GM20431 (cell line): Measurements from ENCODE around the gene ATP5MG.
"Not testable (repeated sequence)": the region's sequence is repeated elsewhere in the genome, so short reads cannot be mapped to it uniquely, and the experiment has no call there.

ENCODE experiments used
- in situ Hi-C: fragments of 300-500 bp; cut with MseI, MboI; formaldehyde crosslinking; loops from one replicate; pipeline ENCODE4 v1.15.0; 2020; ENCODE audit warnings: low sequenced_read_pairs; ENCODE audit not compliant: unreplicated experiment

ATP5MG gene

GRCh38 chr11:118401880-118402590, 629 bp downstream of the ATP5MG start:
- in situ Hi-C loops: no loop called here

GRCh38 chr11:118402594-118402993, 1.2 kb downstream of the ATP5MG start:
- in situ Hi-C loops: not testable (repeated sequence)

- in situ Hi-C loops: no loop called here
Measured at GRCh38 chr11:118406599-118407166, 5.3 kb downstream of the ATP5MG start.

DNA sequence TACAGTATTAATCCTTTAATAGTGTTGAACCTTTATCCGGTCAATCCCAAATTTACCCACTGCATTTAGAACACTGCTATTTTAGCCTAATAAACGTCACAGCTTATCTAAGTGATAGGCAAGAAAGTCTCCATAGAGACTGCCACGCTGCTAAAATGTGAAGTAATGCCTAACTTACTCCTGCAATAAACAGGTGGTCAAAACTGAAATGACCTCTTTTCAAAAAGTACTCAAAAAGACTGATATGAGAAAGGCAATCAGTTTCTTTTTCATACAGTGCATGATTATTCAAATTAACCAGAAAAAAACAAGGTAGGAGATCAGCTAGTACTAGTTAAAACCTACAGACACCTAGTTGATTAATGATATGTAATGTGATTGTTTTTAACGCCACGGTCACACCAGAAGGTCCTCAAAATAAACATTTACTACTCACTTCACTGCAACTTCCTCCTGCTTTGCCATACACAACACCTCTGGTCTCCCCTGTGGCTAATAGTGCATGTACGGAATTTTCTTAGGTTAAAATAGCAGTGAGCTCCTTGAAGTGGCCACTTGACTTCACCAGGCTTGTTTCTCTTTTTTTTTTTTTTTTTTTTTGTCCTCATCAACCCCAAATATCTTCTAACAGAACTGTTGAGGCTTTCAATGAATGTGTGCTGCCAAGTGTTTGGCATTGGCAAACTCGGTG, 8.8 kb downstream of the ATP5MG start:
- in situ Hi-C loops: no loop called here

DNA sequence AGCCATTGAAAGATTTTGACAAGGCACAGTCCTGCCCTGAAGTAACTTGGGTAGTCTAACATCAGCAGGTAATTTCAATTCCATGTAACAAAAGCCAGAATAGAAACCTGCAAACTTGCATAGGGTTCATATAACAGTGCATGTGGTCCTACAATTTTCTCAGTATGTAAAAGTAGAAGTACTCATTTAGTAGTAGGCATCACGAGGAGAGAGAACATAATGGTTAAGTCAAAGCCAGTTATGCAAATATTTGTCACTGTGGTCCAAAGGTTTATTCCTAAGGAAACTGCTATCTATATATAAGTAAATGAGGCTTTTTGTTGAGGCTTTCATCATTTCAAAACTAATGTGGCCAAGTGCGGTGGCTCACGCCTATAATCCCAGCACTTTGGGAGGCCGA, 10.1 kb downstream of the ATP5MG start:
- in situ Hi-C loops: no loop called here

DNA sequence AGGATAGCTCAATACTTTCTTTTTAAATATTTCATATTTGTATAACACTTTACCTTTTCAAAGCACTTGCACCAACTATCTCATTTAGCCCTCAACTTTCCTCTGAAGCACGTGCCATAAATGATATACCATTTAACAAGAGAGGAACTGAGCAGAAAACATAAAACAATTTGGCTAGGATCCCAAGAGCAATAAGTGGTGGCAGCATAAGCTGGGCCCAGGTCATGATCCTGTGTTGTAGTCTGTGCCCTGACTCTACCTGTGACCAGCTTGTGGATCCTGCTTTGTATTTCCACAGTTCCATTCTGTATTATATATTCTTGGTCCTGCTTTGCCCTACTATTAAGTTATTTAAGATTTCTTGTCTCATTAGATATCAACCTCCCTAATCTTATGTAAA, 11.5 kb downstream of the ATP5MG start:
- in situ Hi-C loops: no loop called here

- in situ Hi-C loops: no loop called here
Measured at GRCh38 chr11:118415062-118415738, 13.8 kb downstream of the ATP5MG start.

GRCh38 chr11:118415739-118416068, 14.3 kb downstream of the ATP5MG start:
- in situ Hi-C loops: no loop called here

GRCh38 chr11:118416900-118417299, 15.5 kb downstream of the ATP5MG start:
- in situ Hi-C loops: not testable (repeated sequence)

DNA sequence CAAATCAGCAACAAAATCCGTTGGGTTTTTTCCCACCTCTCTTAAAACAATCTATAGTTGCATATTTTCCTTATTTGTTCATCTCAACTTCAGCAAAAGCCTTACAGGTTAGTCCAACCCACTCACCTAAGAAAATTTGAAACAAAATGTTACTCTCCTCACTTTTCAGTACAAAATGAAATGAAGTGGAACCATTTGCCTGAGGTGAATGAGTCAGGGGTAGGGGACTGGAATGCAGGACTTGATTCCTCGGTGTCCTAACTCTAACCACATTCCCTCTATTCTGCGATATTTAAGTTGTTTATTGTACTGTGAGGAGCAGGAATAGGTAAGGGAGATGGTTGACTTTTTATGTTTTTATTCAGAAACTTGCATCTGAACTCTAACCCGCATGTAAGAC, 16.4 kb downstream of the ATP5MG start:
- in situ Hi-C loops: no loop called here

DNA sequence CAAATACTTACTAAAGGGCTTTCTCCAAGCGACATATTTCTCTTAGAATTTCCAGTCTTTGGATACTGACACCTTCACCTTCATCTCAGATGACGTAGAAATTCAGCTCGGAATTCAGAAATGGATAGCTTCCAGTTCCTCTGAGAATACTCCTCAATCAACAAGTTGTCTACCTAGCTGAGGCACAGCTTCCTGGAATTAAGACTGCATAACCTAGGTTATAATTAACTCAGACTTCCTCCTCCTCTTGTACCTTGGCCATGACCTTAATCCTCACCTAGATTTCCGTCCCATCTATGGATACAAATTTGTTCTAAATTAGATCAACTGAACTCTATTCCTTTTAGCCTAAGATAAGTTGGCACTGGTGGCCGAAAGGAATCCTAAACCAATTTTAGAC, 17.4 kb downstream of the ATP5MG start:
- in situ Hi-C loops: no loop called here

- in situ Hi-C loops: no loop called here
Measured at GRCh38 chr11:118427707-118428106, 26.3 kb downstream of the ATP5MG start.

GRCh38 chr11:118430956-118431355, 29.6 kb downstream of the ATP5MG start:
- in situ Hi-C loops: no loop called here

- in situ Hi-C loops: no loop called here
Measured at GRCh38 chr11:118434123-118434552, 32.7 kb downstream of the ATP5MG start.

DNA sequence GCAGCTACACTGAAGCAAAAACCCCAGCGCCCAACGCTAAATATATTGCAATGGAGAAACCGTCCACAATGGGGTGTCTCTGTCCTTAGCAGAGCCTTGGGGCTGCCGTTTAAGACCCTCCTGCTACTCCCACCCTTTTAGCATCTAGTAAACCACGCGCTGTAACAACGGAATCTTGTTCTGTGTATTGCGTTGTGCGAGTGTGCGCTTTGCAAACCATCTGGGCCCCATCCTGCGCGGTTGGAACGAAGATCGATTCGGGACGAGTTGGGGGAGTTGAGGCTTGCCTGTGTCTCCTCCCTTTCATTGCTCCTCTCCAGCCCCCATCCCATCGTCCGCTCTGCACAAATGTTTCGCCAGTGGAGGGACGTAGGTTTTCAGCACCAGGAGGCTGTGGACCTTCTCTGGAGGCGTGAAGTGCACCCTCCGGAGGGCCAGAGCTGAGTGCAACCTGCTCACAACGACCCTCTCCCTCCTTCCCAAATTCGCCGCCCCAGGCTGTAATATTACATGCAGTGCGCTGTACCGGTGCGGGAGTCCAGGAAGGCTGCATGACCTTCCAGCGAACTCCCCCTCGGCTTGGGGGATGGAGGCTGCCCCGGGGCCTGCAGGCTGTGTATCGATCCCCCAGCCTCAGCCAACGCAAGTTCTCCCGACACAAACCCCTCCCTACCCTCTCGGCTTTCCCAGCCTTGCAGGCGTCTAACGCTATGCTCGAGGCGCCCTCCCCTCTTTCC, 33.3 kb downstream of the ATP5MG start:
- in situ Hi-C loops: no loop called here

DNA sequence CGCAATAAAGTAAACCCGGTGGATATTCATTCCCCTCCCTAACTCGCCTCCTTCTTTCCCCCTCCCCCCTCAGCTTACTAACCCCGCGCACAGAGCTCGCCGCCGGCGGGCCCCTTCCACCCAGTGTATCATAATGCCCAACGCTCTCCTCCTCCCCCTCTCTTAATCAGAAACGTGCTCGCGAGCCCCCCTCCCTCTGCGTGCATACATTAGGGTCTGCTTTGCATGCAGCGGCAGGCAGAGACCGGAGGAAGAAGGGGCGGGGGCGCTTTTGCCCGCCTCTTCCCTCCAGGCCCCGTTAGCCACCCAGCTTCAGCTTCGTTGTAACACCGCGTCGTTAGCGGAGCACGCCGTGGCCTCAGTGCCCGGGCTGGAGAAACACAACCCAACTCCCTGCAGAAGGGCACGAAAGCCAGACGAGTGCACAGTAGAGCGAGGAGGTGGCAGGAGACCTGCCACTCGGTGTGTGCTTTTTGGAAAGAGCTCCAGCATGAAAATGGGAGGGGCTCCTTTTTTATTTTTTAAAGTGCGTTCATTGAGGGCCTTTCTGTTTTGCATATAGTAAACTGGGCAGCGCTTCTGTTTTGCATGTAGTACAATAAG, 34.0 kb downstream of the ATP5MG start:
- in situ Hi-C loops: no loop called here

- in situ Hi-C loops: no loop called here
Measured at GRCh38 chr11:118435893-118436624, 34.7 kb downstream of the ATP5MG start, which contains the start of gene KMT2A. Gene KMT2A, plus strand, starts transcription at chr11:118436492. Its CDS starts 21 bp downstream, at chr11:118436513.

GRCh38 chr11:118436639-118437207, 35.3 kb downstream of the ATP5MG start:
- in situ Hi-C loops: no loop called here
